Common myeloid progenitor, CD34-positive (primary cell): ENCODE measurements around the gene NRBP1.

ENCODE experiments used
- CTCF ChIA-PET: fragments of 350-600 bp; sonication (Branson Sonifier 250); formaldehyde crosslinking; loops from one replicate; lab custom pipeline; 2021; ENCODE audit warnings: antibody characterized with exemption; lab: Charles Lee
- POLR2A ChIA-PET: fragments of 350-600 bp; sonication (Branson Sonifier 250); formaldehyde crosslinking; loops from one replicate; lab custom pipeline; 2021; ENCODE audit warnings: antibody characterized with exemption; lab: Charles Lee
- DNase-seq, 3 donors: peaks; one replicate each; pipeline versions ENCODE4 v3.0.0 to v3.0.0-alpha.2; 2013
- H3K27ac ChIP-seq, 2 experiments: 1 replicate in 1 of 2; 2 replicates in 1 of 2; pipeline ENCODE4 v1.7.0; 2013; ENCODE audit warnings: inconsistent platforms in 2 of 2, low read length in 2 of 2, mild to moderate bottlenecking in 2 of 2, low read depth in 1 of 2, moderate library complexity in 1 of 2; ENCODE audit not compliant: severe bottlenecking in 2 of 2, insufficient read depth in 1 of 2, poor library complexity in 1 of 2
- H3K27me3 ChIP-seq, 5 experiments: replicated peaks in 2 of 5; 1 replicate in 3 of 5; 2 replicates in 2 of 5; pipeline versions ENCODE4 v1.6.1 to v1.7.0; 2013; ENCODE audit warnings: low read length in 4 of 5, mild to moderate bottlenecking in 2 of 5, moderate library complexity in 2 of 5, inconsistent platforms in 1 of 5; ENCODE audit not compliant: insufficient read depth in 5 of 5, control insufficient read depth in 4 of 5
- H3K36me3 ChIP-seq, 4 experiments: 1 replicate in 2 of 4; 2 replicates in 2 of 4; pipeline versions ENCODE4 v1.6.1 to v1.7.0; 2013; ENCODE audit warnings: low read length in 3 of 4, control low read depth in 1 of 4, mild to moderate bottlenecking in 1 of 4; ENCODE audit not compliant: control insufficient read depth in 4 of 4, insufficient read depth in 4 of 4
- H3K4me1 ChIP-seq, 4 experiments: 1 replicate in 3 of 4; 2 replicates in 1 of 4; pipeline versions ENCODE4 v1.6.1 to v1.7.1; 2013; ENCODE audit warnings: low read length in 3 of 4, mild to moderate bottlenecking in 3 of 4, control low read depth in 1 of 4, inconsistent platforms in 1 of 4, moderate library complexity in 1 of 4; ENCODE audit not compliant: control insufficient read depth in 4 of 4, insufficient read depth in 4 of 4; ENCODE audit errors: control extremely low read depth in 1 of 4
- H3K4me3 ChIP-seq, 7 experiments: 1 replicate in 4 of 7; 2 replicates in 3 of 7; pipeline versions ENCODE4 v1.5.1 to v1.7.0; 2013; ENCODE audit warnings: mild to moderate bottlenecking in 7 of 7, low read length in 6 of 7, moderate library complexity in 6 of 7, inconsistent platforms in 2 of 7, low read depth in 2 of 7, control low read depth in 1 of 7; ENCODE audit not compliant: insufficient read depth in 4 of 7, control insufficient read depth in 1 of 7; ENCODE audit errors: extremely low read depth in 1 of 7
- H3K9me3 ChIP-seq, 5 experiments: 1 replicate in 4 of 5; 2 replicates in 1 of 5; pipeline versions ENCODE4 v1.6.1 to v1.7.1; 2013; ENCODE audit warnings: low read length in 4 of 5, mild to moderate bottlenecking in 2 of 5, inconsistent platforms in 1 of 5, low read depth in 1 of 5, moderate library complexity in 1 of 5; ENCODE audit not compliant: control insufficient read depth in 4 of 5, insufficient read depth in 2 of 5; ENCODE audit errors: control extremely low read depth in 1 of 5
- WGBS: methylation state at CpG from one replicate; pipeline ENCODE4 v1.1.5; 2013; ENCODE audit not compliant: insufficient coverage; 5-methylcytosine and 5-hydroxymethylcytosine counted together

Gene NRBP1

GRCh38 chr2:27408601-27409320, 19.7 kb upstream of the NRBP1 start:
- WGBS = 0% methylated on average over 11 of the region's 33 CpGs
- H3K36me3 ChIP-seq = peaks cover 0 to 13% (median 2%) of the 10 kb centered on the region in 4 experiments
- peak overlapping the region; percentile 70 to 90 for H3K27ac ChIP-seq
- ChIA-PET POLR2A (interaction anchor here (0.9 to 2.3 kb wide), 5 partner anchors 20 to 52 kb away, joined by 3 to 10 read pairs (median 7); partner anchors contain the start of genes GTF3C2, NRBP1 and SNX17), CTCF (interaction anchor here (1.1 to 4.2 kb wide), 5 partner anchors 13 to 39 kb away, joined by 3 to 45 read pairs (median 3); partner anchors contain the start of genes EIF2B4 and NRBP1)
- peaks cover 13 to 18% (median 15%) of the 10 kb centered on the region in 4 experiments for H3K4me1 ChIP-seq
- no peaks in the 10 kb centered on the region for H3K27me3 ChIP-seq
- no peaks in the 10 kb centered on the region for H3K9me3 ChIP-seq
- peak in 2 of 3 donors; percentile 17 to 23 for DNase-seq
- peak overlapping the region; percentile 82 to 97 (median 91) for H3K4me3 ChIP-seq

- no peaks in the 10 kb centered on the region for H3K9me3 ChIP-seq
- H3K27me3 ChIP-seq = no peaks in the 10 kb centered on the region
- ChIA-PET POLR2A (interaction anchor here (0.6 to 2.3 kb wide), 9 partner anchors 12 to 1345 kb away, joined by 3 to 10 read pairs (median 4); partner anchors contain the start of genes GTF3C2, NRBP1 and SNX17), CTCF (interaction anchor here (0.9 to 4.2 kb wide), 10 partner anchors 12 to 40 kb away, joined by 3 to 45 read pairs (median 4); partner anchors contain the start of genes EIF2B4 and NRBP1)
- peak; percentile 96 to 97 (median 97) for DNase-seq
- peaks cover 13 to 18% (median 15%) of the 10 kb centered on the region in 4 experiments for H3K4me1 ChIP-seq
- peak within 1 kb of the TSS; percentile 82 to 97 (median 91) for H3K4me3 ChIP-seq
- peaks cover 0 to 8% (median 2%) of the 10 kb centered on the region in 4 experiments for H3K36me3 ChIP-seq
- H3K27ac ChIP-seq = peak within 1 kb of the TSS; percentile 70 to 90
- WGBS = 1% methylated on average over 70 of the region's 82 CpGs
These were observed 18.9 kb upstream of the NRBP1 start, which contains the start of gene PPM1G for GRCh38 chr2:27409321-27410073. Gene PPM1G (minus strand): TSS chr2:27409591. CDS start chr2:27409422, 169 bp downstream.

- no peak for DNase-seq
- Histone ChIP-seq H3K36me3 (no peaks in the 10 kb centered on the region), H3K27ac (no peak overlapping the region), H3K4me1 (peaks cover 10 to 17% (median 14%) of the 10 kb centered on the region in 4 experiments), H3K4me3 (no peak overlapping the region), H3K9me3 (no peaks in the 10 kb centered on the region), H3K27me3 (no peaks in the 10 kb centered on the region)
- ChIA-PET CTCF (no interaction called here), POLR2A (no interaction called here)
- WGBS = 100% methylated on average over 2 of the region's 9 CpGs
These were observed 15.8 kb upstream of the NRBP1 start for GRCh38 chr2:27412419-27413152.

- no peak overlapping the region for H3K27ac ChIP-seq
- no peaks in the 10 kb centered on the region for H3K27me3 ChIP-seq
- H3K4me1 ChIP-seq = no peaks in the 10 kb centered on the region
- POLR2A ChIA-PET = no interaction called here
- DNase-seq = no peak
- 92% methylated on average over 6 of the region's 6 CpGs for WGBS
- CTCF ChIA-PET = no interaction called here
- no peak overlapping the region for H3K4me3 ChIP-seq
- H3K36me3 ChIP-seq = no peaks in the 10 kb centered on the region
- H3K9me3 ChIP-seq = no peaks in the 10 kb centered on the region
These were observed 12.3 kb upstream of the NRBP1 start for GRCh38 chr2:27416151-27416550.

- Histone ChIP-seq H3K36me3 (no peaks in the 10 kb centered on the region), H3K27me3 (no peaks in the 10 kb centered on the region), H3K4me3 (no peak overlapping the region), H3K27ac (no peak overlapping the region), H3K4me1 (no peaks in the 10 kb centered on the region), H3K9me3 (no peaks in the 10 kb centered on the region)
- ChIA-PET POLR2A (interaction anchor here (0.6 to 1.2 kb wide), 2 partner anchors 10 to 11 kb away, joined by 3 read pairs; no protein-coding TSS in a partner anchor), CTCF (interaction anchor here (0.9 to 1.3 kb wide), 2 partner anchors 8 to 11 kb away, joined by 3 read pairs; partner anchors contain the start of genes NRBP1 and PPM1G)
- DNase-seq = no peak
These were observed 7.4 kb upstream of the NRBP1 start for GRCh38 chr2:27420996-27421395.

GRCh38 chr2:27421660-27422250, 6.7 kb upstream of the NRBP1 start:
- Histone ChIP-seq H3K27ac (no peak overlapping the region), H3K4me1 (no peaks in the 10 kb centered on the region), H3K9me3 (no peaks in the 10 kb centered on the region), H3K36me3 (no peaks in the 10 kb centered on the region), H3K4me3 (no peak overlapping the region), H3K27me3 (no peaks in the 10 kb centered on the region)
- 100% methylated on average over 1 of the region's 4 CpGs for WGBS
- ChIA-PET CTCF (interaction anchor here (0.7 to 0.9 kb wide), 2 partner anchors 12 kb away, joined by 3 read pairs; partner anchors contain the start of gene PPM1G), POLR2A (interaction anchor here (1.2 kb wide), 1 partner anchor 12 kb away, joined by 3 read pairs; no protein-coding TSS in a partner anchor)
- DNase-seq = no peak
